WTC11 (cell line): ENCODE measurements around the gene SLC6A1. TPM values are rescaled to one million over a fixed set of nuclear protein-coding genes. Genes with fewer than 3 reads are reported as not detected.

ENCODE experiments used
- ATAC-seq: fragments of 200-7000 bp; cut with Tn5 transposase; 2 replicates; pipeline ENCODE4 v1.10.0; 2021; ENCODE audit warnings: mild to moderate bottlenecking, moderate library complexity
- CTCF ChIA-PET: fragments of 300-600 bp; sonication (Branson Sonifier 250); formaldehyde crosslinking; loops from one replicate; lab custom pipeline; 2021; ENCODE audit warnings: antibody characterized with exemption; lab: Charles Lee
- POLR2A ChIA-PET: fragments of 350-600 bp; sonication (Branson Sonifier 250); formaldehyde crosslinking; loops from one replicate; lab custom pipeline; 2021; ENCODE audit warnings: antibody characterized with exemption; lab: Charles Lee
- DNase-seq: peaks from one replicate; pipeline ENCODE4 v3.0.0; 2021; ENCODE audit warnings: low spot score
- H3K27ac Mint-ChIP-seq: 2 replicates; pipeline ENCODE4 v1.8.0; 2021; ENCODE audit warnings: mixed read lengths
- H3K27me3 Mint-ChIP-seq: 2 replicates; pipeline ENCODE4 v1.8.0; 2021; ENCODE audit warnings: low read depth, mild to moderate bottlenecking, moderate library complexity, mixed read lengths
- H3K36me3 Mint-ChIP-seq: 2 replicates; pipeline ENCODE4 v1.8.0; 2021; ENCODE audit warnings: mixed read lengths
- H3K4me1 Mint-ChIP-seq: 2 replicates; pipeline ENCODE4 v1.8.0; 2022; ENCODE audit warnings: mixed read lengths
- H3K4me3 Mint-ChIP-seq: 2 replicates; pipeline ENCODE4 v1.8.0; 2021; ENCODE audit warnings: mild to moderate bottlenecking, moderate library complexity, mixed read lengths
- H3K9me3 Mint-ChIP-seq: 2 replicates; pipeline ENCODE4 v1.8.0; 2021; ENCODE audit warnings: mixed read lengths
- ATF3 ChIP-seq: sonication (generic); formaldehyde crosslinking; conservative IDR thresholded peaks from 2 replicates; pipeline ENCODE4 v1.8.1; 2022; ENCODE audit warnings: mild to moderate bottlenecking, missing genetic modification reagents
- CREB1 ChIP-seq: sonication (generic); formaldehyde crosslinking; IDR thresholded peaks from 2 replicates; pipeline ENCODE4 v1.8.0; 2023; ENCODE audit warnings: mild to moderate bottlenecking, missing genetic modification reagents
- CREM ChIP-seq: sonication (generic); formaldehyde crosslinking; IDR thresholded peaks from 2 replicates; pipeline ENCODE4 v1.8.1; 2022; ENCODE audit warnings: mild to moderate bottlenecking, missing genetic modification reagents, moderate library complexity
- E2F4 ChIP-seq: sonication (generic); formaldehyde crosslinking; IDR thresholded peaks from 2 replicates; pipeline ENCODE4 v1.8.1; 2022; ENCODE audit warnings: low read depth, mild to moderate bottlenecking, moderate library complexity, missing genetic modification reagents, borderline replicate concordance
- ESRRA ChIP-seq: sonication (generic); formaldehyde crosslinking; IDR thresholded peaks from 2 replicates; pipeline ENCODE4 v1.8.1; 2022; ENCODE audit warnings: mild to moderate bottlenecking, missing genetic modification reagents, borderline replicate concordance
- FOXJ3 ChIP-seq: sonication (generic); formaldehyde crosslinking; IDR thresholded peaks from 2 replicates; pipeline ENCODE4 v1.9.0; 2021; ENCODE audit warnings: missing genetic modification reagents, mild to moderate bottlenecking, borderline replicate concordance
- JAZF1 ChIP-seq: fragments of 250-450 bp; sonication (Bioruptor Pico); IDR thresholded peaks from 2 replicates; pipeline ENCODE4 v1.9.0; 2021; ENCODE audit warnings: moderate library complexity, mild to moderate bottlenecking, inconsistent platforms
- KAT7 ChIP-seq: sonication (generic); formaldehyde crosslinking; IDR thresholded peaks from 2 replicates; pipeline ENCODE4 v1.8.1; 2023; ENCODE audit warnings: missing genetic modification reagents, mild to moderate bottlenecking, borderline replicate concordance
- MYBL2 ChIP-seq: sonication (generic); formaldehyde crosslinking; IDR thresholded peaks from 2 replicates; pipeline ENCODE4 v1.8.1; 2023; ENCODE audit warnings: mild to moderate bottlenecking, moderate library complexity, missing genetic modification reagents
- NFATC4 ChIP-seq: fragments of 250-450 bp; sonication (Bioruptor Pico); IDR thresholded peaks from 2 replicates; pipeline ENCODE4 v1.9.0; 2021; ENCODE audit warnings: mild to moderate bottlenecking
- PRDM15 ChIP-seq: sonication (generic); formaldehyde crosslinking; IDR thresholded peaks from 2 replicates; pipeline ENCODE4 v1.8.0; 2022; ENCODE audit warnings: missing genetic modification reagents
- SOX15 ChIP-seq: fragments of 250-450 bp; sonication (Bioruptor Pico); IDR thresholded peaks from 2 replicates; pipeline ENCODE4 v1.9.0; 2021; ENCODE audit warnings: mild to moderate bottlenecking
- STAT6 ChIP-seq: sonication (generic); formaldehyde crosslinking; conservative IDR thresholded peaks from 2 replicates; pipeline ENCODE4 v1.8.1; 2023; ENCODE audit warnings: mild to moderate bottlenecking, low read depth, missing genetic modification reagents, moderate library complexity
- TCF7 ChIP-seq: sonication (generic); formaldehyde crosslinking; IDR thresholded peaks from 2 replicates; pipeline ENCODE4 v1.8.0; 2022; ENCODE audit warnings: mild to moderate bottlenecking, low read depth, missing genetic modification reagents, moderate library complexity
- TEAD4 ChIP-seq: sonication (generic); formaldehyde crosslinking; IDR thresholded peaks from 2 replicates; pipeline ENCODE4 v1.8.0; 2022; ENCODE audit warnings: mild to moderate bottlenecking, missing genetic modification reagents
- USF1 ChIP-seq: sonication (generic); formaldehyde crosslinking; IDR thresholded peaks from 2 replicates; pipeline ENCODE4 v1.8.0; 2022; ENCODE audit warnings: mild to moderate bottlenecking, missing genetic modification reagents
- USF2 ChIP-seq: sonication (generic); formaldehyde crosslinking; IDR thresholded peaks from 2 replicates; pipeline ENCODE4 v1.8.1; 2023; ENCODE audit warnings: mild to moderate bottlenecking, missing genetic modification reagents, moderate library complexity
- ZMAT4 ChIP-seq: fragments of 250-450 bp; sonication (Bioruptor Pico); IDR thresholded peaks from 2 replicates; pipeline ENCODE4 v1.9.0; 2021; ENCODE audit warnings: mild to moderate bottlenecking
- ZNF121 ChIP-seq: sonication (generic); formaldehyde crosslinking; IDR thresholded peaks from 2 replicates; pipeline ENCODE4 v1.8.0; 2023; ENCODE audit warnings: missing genetic modification reagents
- ZNF232 ChIP-seq: sonication (generic); formaldehyde crosslinking; IDR thresholded peaks from 2 replicates; pipeline ENCODE4 v1.8.0; 2022; ENCODE audit warnings: mild to moderate bottlenecking, missing genetic modification reagents
- ZNF263 ChIP-seq: sonication (generic); formaldehyde crosslinking; IDR thresholded peaks from 2 replicates; pipeline ENCODE4 v1.8.1; 2022; ENCODE audit warnings: low read depth, mild to moderate bottlenecking, moderate library complexity, missing genetic modification reagents
- ZNF512 ChIP-seq: sonication (generic); formaldehyde crosslinking; IDR thresholded peaks from 2 replicates; pipeline ENCODE4 v1.8.1; 2022; ENCODE audit warnings: missing genetic modification reagents, borderline replicate concordance
- total RNA-seq: library from RNA; stranded (reverse); gene quantifications from 3 replicates; pipeline ENCODE4 v1.2.3, GENCODE V29; 2021

Gene SLC6A1
- total RNA-seq, 1 experiment from 2014 or later = 0.72 TPM

GRCh38 chr3:11033871-11034270, 41.3 kb downstream of the SLC6A1 start:
- Mint-ChIP-seq H3K4me3 (no peak overlapping the region), H3K4me1 (no peaks in the 10 kb centered on the region), H3K36me3 (no peaks in the 10 kb centered on the region), H3K27me3 (no peaks in the 10 kb centered on the region; the same call in 1 of the 2 replicates), H3K27ac (no peak overlapping the region), H3K9me3 (peaks cover 3% of the 10 kb centered on the region; the same call in 1 of the 2 replicates)
- DNase-seq (no peak), ATAC-seq (no peak)
- CTCF ChIA-PET = interaction anchor here (1.1 kb wide), 1 partner anchor 12 kb away, joined by 4 read pairs; no protein-coding TSS in a partner anchor
- POLR2A ChIA-PET = no interaction called here
- no peak for TF ChIP-seq TEAD4 (CRISPR knock-in tag)
- TF ChIP-seq NFATC4 (CRISPR knock-in tag) = no peak
- no peak for TF ChIP-seq CREB1 (CRISPR knock-in tag)
- TF ChIP-seq JAZF1 = no peak
- no peak for TF ChIP-seq STAT6
- TF ChIP-seq PRDM15 (CRISPR knock-in tag) = no peak
- TF ChIP-seq ZNF232 = no peak
- no peak for TF ChIP-seq ATF3 (CRISPR knock-in tag)
- TF ChIP-seq USF1 = no peak
- no peak for TF ChIP-seq TCF7 (CRISPR knock-in tag)
- no peak for TF ChIP-seq ESRRA (CRISPR knock-in tag)
- TF ChIP-seq USF2 = no peak
- TF ChIP-seq MYBL2 (CRISPR knock-in tag) = no peak
- TF ChIP-seq, all 79 proteins: peak for 0

- no peaks in the 10 kb centered on the region; the same call in 1 of the 2 replicates for H3K27me3 Mint-ChIP-seq
- no peak overlapping the region for H3K4me3 Mint-ChIP-seq
- H3K36me3 Mint-ChIP-seq = no peaks in the 10 kb centered on the region
- no peaks in the 10 kb centered on the region for H3K9me3 Mint-ChIP-seq
- POLR2A ChIA-PET = no interaction called here
- CTCF ChIA-PET = no interaction called here
- no peak overlapping the region for H3K27ac Mint-ChIP-seq
- ATAC-seq (no peak), DNase-seq (no peak)
- H3K4me1 Mint-ChIP-seq = no peaks in the 10 kb centered on the region
- TF ChIP-seq KAT7 (CRISPR knock-in tag) = no peak
- TF ChIP-seq ZMAT4 (CRISPR knock-in tag) = no peak
- TF ChIP-seq CREM (CRISPR knock-in tag) = no peak
- TF ChIP-seq USF1 = no peak
- TF ChIP-seq ZNF512 (CRISPR knock-in tag) = no peak
- no peak for TF ChIP-seq ZNF121 (CRISPR knock-in tag)
- no peak for TF ChIP-seq SOX15
- TF ChIP-seq FOXJ3 (CRISPR knock-in tag) = no peak
- TF ChIP-seq ZNF263 (CRISPR knock-in tag) = no peak
- no peak for TF ChIP-seq E2F4 (CRISPR knock-in tag)
- no peak for TF ChIP-seq ESRRA (CRISPR knock-in tag)
Observed at GRCh38 chr3:11034309-11034985, 41.9 kb downstream of the SLC6A1 start.
